OCI-LY1 (cell line): Measurements from ENCODE around the gene DHRS1.

Experiments
- H2AFZ ChIP-seq: fragments of 200-600 bp; sonication (generic), shearing (Covaris generic); 2 replicates; pipeline ENCODE4 v1.6.0; 2014; ENCODE audit warnings: antibody characterized with exemption, mild to moderate bottlenecking, low read length
- H3F3A ChIP-seq: fragments of 200-600 bp; sonication (generic), shearing (Covaris generic); 2 replicates; pipeline ENCODE4 v1.6.0; 2014; ENCODE audit warnings: mild to moderate bottlenecking, antibody characterized with exemption, low read length, moderate library complexity; ENCODE audit not compliant: insufficient read depth
- H3K27ac ChIP-seq: fragments of 200-600 bp; sonication (generic); 2 replicates; pipeline ENCODE4 v1.5.1; 2014; ENCODE audit warnings: low read length, mixed run types, mild to moderate bottlenecking, low read depth; ENCODE audit not compliant: poor library complexity, severe bottlenecking
- H3K27me3 ChIP-seq: fragments of 200-600 bp; sonication (generic); 2 replicates; pipeline ENCODE4 v1.6.0; 2014; ENCODE audit warnings: antibody characterized with exemption, mild to moderate bottlenecking, low read length, moderate library complexity; ENCODE audit not compliant: insufficient read depth
- H3K36me3 ChIP-seq: fragments of 200-600 bp; sonication (generic); 2 replicates; pipeline ENCODE4 v1.6.1; 2014; ENCODE audit warnings: mild to moderate bottlenecking, antibody characterized with exemption, low read length, moderate library complexity, mixed read lengths; ENCODE audit not compliant: insufficient read depth
- H3K4me1 ChIP-seq: fragments of 200-600 bp; sonication (generic); 2 replicates; pipeline ENCODE4 v1.5.1; 2014; ENCODE audit warnings: mild to moderate bottlenecking, low read length, moderate library complexity; ENCODE audit not compliant: insufficient read depth, severe bottlenecking
- H3K4me2 ChIP-seq: fragments of 200-600 bp; sonication (generic), shearing (Covaris generic); 2 replicates; pipeline ENCODE4 v1.6.1; 2014; ENCODE audit warnings: low read length
- H3K4me3 ChIP-seq: fragments of 200-600 bp; sonication (generic); 2 replicates; pipeline ENCODE4 v1.5.1; 2014; ENCODE audit warnings: low read length, low read depth, mild to moderate bottlenecking, mixed read lengths; ENCODE audit not compliant: poor library complexity, severe bottlenecking
- H3K79me2 ChIP-seq: fragments of 200-600 bp; shearing (Covaris generic); 2 replicates; pipeline ENCODE4 v1.6.1; 2016; ENCODE audit warnings: mixed run types, low read length, mixed read lengths; ENCODE audit not compliant: insufficient read depth
- H3K9ac ChIP-seq: fragments of 200-600 bp; sonication (generic), shearing (Covaris generic); 2 replicates; pipeline ENCODE4 v1.6.1; 2014; ENCODE audit warnings: mild to moderate bottlenecking, low read length, mixed read lengths
- H3K9me2 ChIP-seq: fragments of 200-600 bp; sonication (generic), shearing (Covaris generic); 2 replicates; pipeline ENCODE4 v1.6.1; 2014; ENCODE audit warnings: low read depth, mild to moderate bottlenecking, low read length, mixed read lengths
- H3K9me3 ChIP-seq: fragments of 200-600 bp; shearing (Covaris generic); 2 replicates; pipeline ENCODE4 v1.6.1; 2014; ENCODE audit warnings: low read length, mixed read lengths
- H4K20me1 ChIP-seq: fragments of 200-600 bp; sonication (generic), shearing (Covaris generic); 2 replicates; pipeline ENCODE4 v1.6.0; 2016; ENCODE audit warnings: mild to moderate bottlenecking, low read length; ENCODE audit not compliant: insufficient read depth
- CTCF ChIP-seq: fragments of 200-600 bp; sonication (generic), shearing (Covaris generic); IDR thresholded peaks from 2 replicates; pipeline ENCODE4 v1.5.1; 2017; ENCODE audit warnings: mild to moderate bottlenecking, antibody characterized with exemption, low read length, moderate library complexity, mixed read lengths
- EZH2 ChIP-seq: fragments of 200-600 bp; sonication (generic), shearing (Covaris generic); IDR thresholded peaks from 2 replicates; pipeline ENCODE4 v1.8.0; 2017; ENCODE audit warnings: borderline replicate concordance, mixed run types, mild to moderate bottlenecking, antibody characterized with exemption, low read length, moderate library complexity, mixed read lengths

Gene DHRS1

GRCh38 chr14:24313913-24314312 lies 14.3 kb upstream of the DHRS1 start:
- H3K27ac ChIP-seq: no peak overlapping the region
- H3K9ac ChIP-seq: no peak overlapping the region
- TF ChIP-seq EZH2: no peak
- no peak for TF ChIP-seq CTCF
- no peak overlapping the region for H2AFZ ChIP-seq
- H3K4me3 ChIP-seq: no peak overlapping the region
- peaks cover 33% of the 10 kb centered on the region for H3K4me1 ChIP-seq
- no peaks in the 10 kb centered on the region for H3F3A ChIP-seq
- peaks cover 1% of the 10 kb centered on the region; the same call in 1 of the 2 replicates for H3K36me3 ChIP-seq
- H3K9me2 ChIP-seq: no peaks in the 10 kb centered on the region
- no peak overlapping the region for H3K4me2 ChIP-seq
- H3K27me3 ChIP-seq: no peaks in the 10 kb centered on the region
- no peaks in the 10 kb centered on the region for H4K20me1 ChIP-seq
- no peaks in the 10 kb centered on the region for H3K79me2 ChIP-seq
- no peaks in the 10 kb centered on the region for H3K9me3 ChIP-seq

- H3K36me3 ChIP-seq: peaks cover 9% of the 10 kb centered on the region; the same call in 1 of the 2 replicates
- H3K27ac ChIP-seq: no peak overlapping the region
- H3K4me1 ChIP-seq: peaks cover 32% of the 10 kb centered on the region
- H3K4me2 ChIP-seq: no peak overlapping the region
- H2AFZ ChIP-seq: no peak overlapping the region
- H3K27me3 ChIP-seq: no peaks in the 10 kb centered on the region
- H4K20me1 ChIP-seq: no peaks in the 10 kb centered on the region
- no peaks in the 10 kb centered on the region for H3K9me2 ChIP-seq
- H3K9me3 ChIP-seq: no peaks in the 10 kb centered on the region
- H3K79me2 ChIP-seq: no peaks in the 10 kb centered on the region
- no peaks in the 10 kb centered on the region for H3F3A ChIP-seq
- TF ChIP-seq CTCF (no peak), EZH2 (no peak)
- no peak overlapping the region for H3K4me3 ChIP-seq
- H3K9ac ChIP-seq: no peak overlapping the region
Measured at GRCh38 chr14:24312736-24313507, 13.3 kb upstream of the DHRS1 start.

GRCh38 chr14:24311837-24312615 lies 12.4 kb upstream of the DHRS1 start:
- H3K79me2 ChIP-seq: no peaks in the 10 kb centered on the region
- peaks cover 32% of the 10 kb centered on the region for H3K4me1 ChIP-seq
- peaks cover 18% of the 10 kb centered on the region; the same call in 1 of the 2 replicates for H3K36me3 ChIP-seq
- peak overlapping the region; percentile 65 for H3K9ac ChIP-seq
- no peaks in the 10 kb centered on the region for H3K9me3 ChIP-seq
- no peaks in the 10 kb centered on the region for H3K9me2 ChIP-seq
- H3K27ac ChIP-seq: no peak overlapping the region
- H3K4me2 ChIP-seq: peak overlapping the region; percentile 64
- no peak overlapping the region for H2AFZ ChIP-seq
- H3F3A ChIP-seq: no peaks in the 10 kb centered on the region
- H4K20me1 ChIP-seq: no peaks in the 10 kb centered on the region
- no peaks in the 10 kb centered on the region for H3K27me3 ChIP-seq
- TF ChIP-seq EZH2: no peak
- no peak for TF ChIP-seq CTCF
- peak overlapping the region; percentile 55 for H3K4me3 ChIP-seq
